Epithelial cell of umbilical artery (primary cell): ENCODE results near the gene SH3RF3. TPM values are rescaled to one million over a fixed set of nuclear protein-coding genes. Genes with fewer than 3 reads are reported as not detected.

ENCODE experiments used
- total RNA-seq: library from RNA; depleted of rRNA; stranded (reverse); fragments of >200 nt; gene quantifications from 2 replicates; pipeline ENCODE4 v1.2.3, GENCODE V29; 2014

SH3RF3 gene
- total RNA-seq = 2.9 and 6.1 TPM in 2 replicates

DNA sequence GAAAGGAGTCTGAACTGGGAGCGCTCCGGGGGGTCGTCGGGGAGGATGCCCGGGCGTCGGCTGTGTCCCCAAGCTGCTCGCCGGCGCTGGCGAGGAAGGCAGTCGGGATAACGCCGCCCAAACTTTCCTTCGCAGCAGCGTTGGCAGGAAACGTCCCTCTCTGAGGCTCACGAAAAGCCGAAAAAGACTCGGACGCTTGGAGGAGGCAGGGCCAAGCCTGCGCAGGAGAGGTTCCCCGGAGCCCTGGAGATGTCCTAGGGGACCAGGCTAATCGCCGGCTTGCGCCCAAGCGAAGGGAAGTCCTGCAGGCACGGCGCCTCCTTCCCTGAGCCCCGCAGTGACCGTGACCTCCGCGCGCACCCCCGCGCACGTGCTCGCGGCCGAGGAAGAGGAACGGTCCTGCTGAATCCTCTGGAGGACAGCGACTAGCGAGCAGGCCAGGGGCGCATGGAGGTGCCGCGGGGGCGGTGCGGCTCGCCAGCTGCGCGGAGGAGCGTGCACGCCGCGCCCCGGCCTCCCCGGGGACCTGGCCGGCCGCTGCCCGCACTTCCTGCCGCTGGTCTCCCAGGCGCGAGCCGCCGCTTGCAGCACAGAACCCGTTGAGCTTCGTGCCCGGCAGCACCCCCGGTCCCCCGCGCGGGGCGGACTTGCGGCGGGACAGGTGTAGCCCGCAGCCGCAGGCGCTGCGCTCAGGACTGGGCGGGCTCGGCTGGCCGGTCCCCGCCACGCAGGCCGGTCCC, at the start of gene SH3RF3:
TSS of gene SH3RF3 (plus strand) at position 590 of the 740 bp plus-strand sequence.

Other genes starting within 250 kb of the SH3RF3 start
- not detected in 2 replicates for gene EDAR, start 140.0 kb upstream of the SH3RF3 start, total RNA-seq